Measurements from ENCODE around the gene RNF225. TPM values are rescaled to one million over a fixed set of nuclear protein-coding genes. Genes with fewer than 3 reads are reported as not detected.
"Not testable (repeated sequence)": the region's sequence is repeated elsewhere in the genome, so short reads cannot be mapped to it uniquely, and the experiment has no call there.

The RNF225 gene
- total RNA-seq, 2 donors from 2014 or later = 0.64 TPM; not detected in 1

- Mint-ChIP-seq H3K4me3 (no peak overlapping the region), H3K9me3 (no peaks in the 10 kb centered on the region), H3K27ac (no peak overlapping the region), H3K27me3 (no peaks in the 10 kb centered on the region), H3K36me3 (ENCODE audit: low read depth) (peaks cover 91% of the 10 kb centered on the region), H3K4me1 (peaks cover 9% of the 10 kb centered on the region)
- no peak for ATAC-seq (replicated peaks)
Observed at GRCh38 chr19:58392945-58393724, 2.3 kb upstream of the RNF225 start.

GRCh38 chr19:58393725-58394033 is 1.8 kb upstream of the RNF225 start:
- H3K27ac Mint-ChIP-seq = no peak overlapping the region
- H3K9me3 Mint-ChIP-seq = no peaks in the 10 kb centered on the region
- H3K36me3 Mint-ChIP-seq (ENCODE audit: low read depth) = peaks cover 87% of the 10 kb centered on the region

GRCh38 chr19:58394821-58395219 is 636 bp upstream of the RNF225 start:
- H3K4me1 Mint-ChIP-seq = no peaks in the 10 kb centered on the region
- H3K27ac Mint-ChIP-seq = no peak overlapping the region
- H3K36me3 Mint-ChIP-seq (ENCODE audit: low read depth) = peaks cover 76% of the 10 kb centered on the region
- H3K27me3 Mint-ChIP-seq = no peaks in the 10 kb centered on the region
- H3K9me3 Mint-ChIP-seq = no peaks in the 10 kb centered on the region
- ATAC-seq (replicated peaks) = no peak
- H3K4me3 Mint-ChIP-seq = no peak overlapping the region

More at GRCh38 chr19:58393725-58394033, 1.8 kb upstream of the RNF225 start:
- Mint-ChIP-seq H3K4me3 (no peak overlapping the region), H3K27me3 (no peaks in the 10 kb centered on the region), H3K4me1 (peaks cover 6% of the 10 kb centered on the region)
- ATAC-seq (replicated peaks) = no peak

DNA sequence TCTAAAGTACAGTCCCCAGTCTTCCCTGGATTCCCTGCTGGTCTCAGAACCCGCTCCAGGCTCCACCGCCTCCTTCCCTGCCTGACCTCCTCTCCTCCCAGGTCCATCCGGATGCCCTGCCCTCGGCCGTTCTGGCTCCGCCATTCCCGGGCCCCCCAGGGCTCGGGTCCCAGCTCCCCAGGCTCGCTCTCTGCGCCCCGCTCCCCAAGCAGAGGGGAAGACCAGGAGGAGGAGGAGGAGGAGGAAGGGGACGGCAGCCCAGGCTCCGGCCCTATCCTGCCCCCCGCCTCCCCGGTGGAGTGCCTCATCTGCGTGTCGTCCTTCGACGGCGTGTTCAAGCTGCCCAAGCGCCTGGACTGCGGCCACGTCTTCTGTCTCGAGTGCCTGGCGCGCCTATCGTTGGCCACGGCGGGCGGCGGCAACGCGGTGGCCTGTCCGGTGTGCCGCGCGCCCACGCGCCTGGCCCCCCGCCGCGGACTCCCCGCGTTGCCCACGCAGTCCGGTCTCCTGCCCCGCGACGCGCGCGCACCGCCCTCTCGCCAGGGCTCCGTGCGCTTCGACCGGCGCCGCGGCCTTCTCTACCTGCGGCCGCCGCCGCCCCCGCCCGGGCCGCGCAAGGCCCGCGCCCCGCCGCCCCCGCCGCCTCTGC is 647 bp downstream of the RNF225 start:
- Mint-ChIP-seq H3K9me3 (no peaks in the 10 kb centered on the region), H3K4me3 (no peak overlapping the region), H3K27ac (no peak overlapping the region), H3K4me1 (peaks cover 4% of the 10 kb centered on the region), H3K27me3 (no peaks in the 10 kb centered on the region), H3K36me3 (ENCODE audit: low read depth) (peaks cover 64% of the 10 kb centered on the region)
- ATAC-seq (replicated peaks) = no peak

DNA sequence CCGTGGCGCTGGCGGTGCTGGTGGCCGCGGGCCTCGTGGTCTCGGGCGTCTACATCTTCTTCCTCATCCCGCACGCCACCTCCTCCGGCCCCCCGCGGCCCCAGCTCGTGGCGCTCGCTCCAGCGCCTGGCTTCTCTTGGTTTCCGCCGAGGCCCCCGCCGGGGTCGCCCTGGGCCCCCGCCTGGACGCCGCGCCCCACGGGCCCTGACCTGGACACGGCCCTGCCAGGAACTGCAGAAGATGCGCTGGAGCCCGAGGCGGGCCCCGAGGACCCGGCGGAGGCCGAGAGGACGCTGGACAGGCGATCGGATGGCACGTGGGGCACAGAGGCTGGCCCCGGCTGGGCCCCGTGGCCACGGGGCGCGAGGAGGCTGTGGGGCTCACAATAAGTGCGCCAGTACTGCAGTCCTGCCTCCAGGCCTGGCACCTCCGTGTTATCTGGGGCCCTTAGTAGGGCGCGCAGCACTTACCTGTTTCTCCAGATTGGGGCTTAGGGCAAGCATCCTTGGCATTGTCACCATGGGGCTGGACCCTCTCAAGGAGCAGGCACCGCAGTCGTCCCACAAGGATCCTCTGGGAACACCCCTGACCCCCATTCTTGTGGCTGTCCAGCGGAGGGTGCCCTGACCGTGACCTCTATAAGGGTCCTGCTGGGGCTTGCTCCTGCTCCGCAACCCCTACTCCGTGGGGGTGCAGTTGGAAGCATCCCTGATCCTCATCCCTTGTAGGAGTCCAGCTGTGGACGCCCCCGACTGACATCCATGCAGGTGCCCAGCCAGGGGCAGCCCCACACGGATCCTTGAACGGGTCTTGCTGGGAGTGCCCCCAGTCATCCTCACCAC is 1.5 kb downstream of the RNF225 start:
- H3K27ac Mint-ChIP-seq = no peak overlapping the region
- no peak for ATAC-seq (replicated peaks)
- no peak overlapping the region for H3K4me3 Mint-ChIP-seq
- no peaks in the 10 kb centered on the region for H3K9me3 Mint-ChIP-seq
- H3K36me3 Mint-ChIP-seq (ENCODE audit: low read depth) = peaks cover 60% of the 10 kb centered on the region
- no peaks in the 10 kb centered on the region for H3K27me3 Mint-ChIP-seq
- peaks cover 7% of the 10 kb centered on the region for H3K4me1 Mint-ChIP-seq

DNA sequence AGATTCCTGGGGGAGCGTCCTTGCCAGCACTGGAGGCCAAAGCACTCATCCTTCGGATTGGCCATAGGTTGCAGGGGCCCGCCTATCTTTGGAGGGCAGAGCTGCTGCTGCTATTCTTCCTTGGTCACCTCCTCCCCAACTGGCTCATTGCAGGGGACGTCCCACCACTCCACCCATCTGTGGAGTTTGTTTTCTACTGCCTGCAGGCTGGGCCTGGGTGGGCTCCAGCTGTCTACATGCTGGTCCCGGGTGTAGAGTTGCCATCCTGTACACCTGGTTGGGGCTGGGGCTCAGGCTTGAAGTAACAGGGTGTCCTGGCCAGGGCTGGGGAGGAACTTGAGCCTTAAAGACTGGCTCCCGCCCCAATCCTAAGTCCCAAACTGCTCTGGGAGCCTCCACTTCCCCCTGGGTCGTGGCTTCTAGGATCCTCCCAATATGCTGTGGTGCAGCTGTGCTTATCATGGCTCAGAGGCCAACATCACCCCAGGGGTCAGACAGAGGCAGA is 2.1 kb downstream of the RNF225 start:
- H3K27me3 Mint-ChIP-seq = no peaks in the 10 kb centered on the region
- no peak overlapping the region for H3K4me3 Mint-ChIP-seq
- H3K36me3 Mint-ChIP-seq (ENCODE audit: low read depth) = peaks cover 53% of the 10 kb centered on the region
- H3K27ac Mint-ChIP-seq = no peak overlapping the region
- ATAC-seq (replicated peaks) = no peak
- no peaks in the 10 kb centered on the region for H3K9me3 Mint-ChIP-seq
- H3K4me1 Mint-ChIP-seq = peaks cover 7% of the 10 kb centered on the region

DNA sequence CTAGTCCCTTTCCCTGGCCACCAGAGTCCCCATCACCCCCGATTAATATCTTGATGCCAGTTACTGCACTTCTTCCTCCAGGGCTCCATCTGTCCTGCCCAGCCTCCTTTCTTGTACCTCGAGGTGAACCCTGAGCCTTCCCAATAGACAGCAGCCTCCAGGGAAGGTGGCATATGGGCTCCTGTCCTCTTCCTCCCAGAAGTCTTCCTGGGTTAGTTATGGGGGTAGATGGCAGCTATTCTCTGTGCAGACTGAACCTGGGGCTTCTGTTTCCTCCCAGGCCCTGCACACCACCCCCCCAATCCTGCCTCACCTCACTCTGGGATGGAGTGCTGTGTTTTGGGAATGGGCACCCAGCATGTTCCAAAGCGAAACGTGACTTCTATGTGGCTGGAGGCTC is 2.6 kb downstream of the RNF225 start:
- H3K27ac Mint-ChIP-seq = no peak overlapping the region
- H3K4me3 Mint-ChIP-seq = no peak overlapping the region
- H3K9me3 Mint-ChIP-seq = no peaks in the 10 kb centered on the region
- peaks cover 7% of the 10 kb centered on the region for H3K4me1 Mint-ChIP-seq
- H3K36me3 Mint-ChIP-seq (ENCODE audit: low read depth) = peaks cover 48% of the 10 kb centered on the region
- no peaks in the 10 kb centered on the region for H3K27me3 Mint-ChIP-seq
- no peak for ATAC-seq (replicated peaks)

DNA sequence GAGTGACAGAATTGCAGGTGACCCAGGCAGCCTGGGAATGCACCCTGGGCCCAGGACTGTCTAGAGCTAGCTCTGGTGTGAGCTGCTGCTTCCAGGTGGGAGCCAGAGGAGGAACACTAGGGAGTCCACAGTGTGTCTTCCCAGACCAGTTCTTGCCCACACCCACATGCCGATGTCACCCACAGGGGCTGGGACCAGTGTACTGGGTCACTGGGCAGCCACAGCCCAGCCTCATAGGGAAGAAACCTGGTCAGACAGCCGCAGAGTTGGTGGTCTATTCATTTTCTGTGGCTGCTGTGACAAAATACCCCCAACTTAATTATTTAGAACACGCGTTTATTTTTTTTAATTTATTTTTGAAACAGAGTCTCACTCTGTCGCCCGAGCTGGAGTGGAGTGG is 3.1 kb downstream of the RNF225 start:
- H3K4me1 Mint-ChIP-seq = peaks cover 7% of the 10 kb centered on the region
- peaks cover 44% of the 10 kb centered on the region for H3K36me3 Mint-ChIP-seq (ENCODE audit: low read depth)
- no peak overlapping the region for H3K27ac Mint-ChIP-seq
- H3K9me3 Mint-ChIP-seq = no peaks in the 10 kb centered on the region
- no peak overlapping the region for H3K4me3 Mint-ChIP-seq
- no peaks in the 10 kb centered on the region for H3K27me3 Mint-ChIP-seq
- no peak for ATAC-seq (replicated peaks)

- H3K4me1 Mint-ChIP-seq = peaks cover 7% of the 10 kb centered on the region
- H3K27me3 Mint-ChIP-seq = no peaks in the 10 kb centered on the region
- no peaks in the 10 kb centered on the region for H3K9me3 Mint-ChIP-seq
- H3K27ac Mint-ChIP-seq = peak overlapping the region; percentile 36
- H3K4me3 Mint-ChIP-seq = peak overlapping the region; percentile 90
- H3K36me3 Mint-ChIP-seq (ENCODE audit: low read depth) = peaks cover 30% of the 10 kb centered on the region
- ATAC-seq (replicated peaks) = no peak
Observed at GRCh38 chr19:58399903-58400302, 4.4 kb downstream of the RNF225 start.

GRCh38 chr19:58400316-58400915 is 5.0 kb downstream of the RNF225 start:
- no peak for ATAC-seq (replicated peaks)
- H3K9me3 Mint-ChIP-seq = no peaks in the 10 kb centered on the region
- peaks cover 7% of the 10 kb centered on the region for H3K4me1 Mint-ChIP-seq
- peaks cover 26% of the 10 kb centered on the region for H3K36me3 Mint-ChIP-seq (ENCODE audit: low read depth)
- peak overlapping the region; percentile 97 for H3K27ac Mint-ChIP-seq
- no peaks in the 10 kb centered on the region for H3K27me3 Mint-ChIP-seq
- peak overlapping the region; percentile 90 for H3K4me3 Mint-ChIP-seq

GRCh38 chr19:58400916-58401839 is 5.7 kb downstream of the RNF225 start:
- peak overlapping the region; percentile 90 for H3K4me3 Mint-ChIP-seq
- peaks cover 7% of the 10 kb centered on the region for H3K4me1 Mint-ChIP-seq
- peak; percentile 99 for ATAC-seq (replicated peaks)
- peak overlapping the region; percentile 97 for H3K27ac Mint-ChIP-seq
- peaks cover 20% of the 10 kb centered on the region for H3K36me3 Mint-ChIP-seq (ENCODE audit: low read depth)
- no peaks in the 10 kb centered on the region for H3K27me3 Mint-ChIP-seq
- H3K9me3 Mint-ChIP-seq = no peaks in the 10 kb centered on the region

DNA sequence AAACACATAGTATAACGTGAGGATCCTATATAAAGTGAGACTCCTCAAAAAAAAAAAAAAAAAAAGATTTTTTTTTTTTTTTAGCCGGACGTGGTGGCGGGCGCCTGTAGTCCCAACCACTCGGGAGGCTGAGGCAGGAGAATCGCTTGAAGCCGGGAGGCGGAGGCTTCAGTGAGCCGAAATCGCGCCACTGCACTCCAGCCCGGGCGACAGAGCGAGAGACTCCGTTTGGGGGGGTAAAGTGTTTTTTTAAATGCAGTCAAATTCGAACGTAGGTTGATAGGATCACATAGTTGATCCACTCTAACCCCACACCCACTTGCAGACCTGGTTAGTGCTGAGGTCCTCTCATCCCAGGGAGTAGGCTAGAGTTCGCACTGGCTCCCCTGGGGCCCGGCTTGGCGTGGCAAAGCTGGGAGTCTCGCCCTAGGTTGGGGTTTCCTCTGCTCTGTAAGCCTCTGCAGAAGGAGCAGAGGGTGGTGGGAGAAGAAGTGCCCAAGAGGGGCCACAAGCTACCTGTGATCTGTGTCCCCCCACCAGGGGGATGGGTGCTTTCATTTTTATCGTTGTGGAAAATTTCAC is 6.5 kb downstream of the RNF225 start:
- Mint-ChIP-seq H3K36me3 (ENCODE audit: low read depth) (peaks cover 19% of the 10 kb centered on the region), H3K4me1 (peaks cover 15% of the 10 kb centered on the region), H3K27me3 (no peaks in the 10 kb centered on the region), H3K9me3 (no peaks in the 10 kb centered on the region), H3K27ac (no peak overlapping the region), H3K4me3 (peak overlapping the region; percentile 90)
- no peak for ATAC-seq (replicated peaks)

- Mint-ChIP-seq H3K36me3 (ENCODE audit: low read depth) (peaks cover 10% of the 10 kb centered on the region), H3K4me1 (peaks cover 24% of the 10 kb centered on the region)
- not testable (repeated sequence) for H3K27ac Mint-ChIP-seq; H3K9me3 Mint-ChIP-seq; H3K4me3 Mint-ChIP-seq; ATAC-seq (replicated peaks); H3K27me3 Mint-ChIP-seq
Observed at GRCh38 chr19:58403920-58404478, 8.5 kb downstream of the RNF225 start.

Data from activated T-helper 17 cell treated with anti-CD3 and anti-CD28 coated beads, Interleukin-2, amount 50 U/mL, for 72 hours (primary cell).